Fibroblast of peridontal ligament (primary cell): ENCODE measurements around the gene TPX2.

ENCODE experiments used
- DNase-seq: peaks from one replicate; pipeline ENCODE4 v3.0.0-alpha.2; 2010; ENCODE audit errors: extremely low read depth

TPX2 gene

GRCh38 chr20:31760519-31761240, 21.6 kb downstream of the TPX2 start:
- peak; percentile 96 for DNase-seq

- DNase-seq: peak; percentile 62
Measured at GRCh38 chr20:31764641-31765305, 25.7 kb downstream of the TPX2 start.

- no peak for DNase-seq
Measured at GRCh38 chr20:31767805-31768204, 28.7 kb downstream of the TPX2 start.

GRCh38 chr20:31769681-31770080, 30.6 kb downstream of the TPX2 start:
- DNase-seq: no peak

- DNase-seq: peak; percentile 70
Measured at GRCh38 chr20:31770243-31770642, 31.2 kb downstream of the TPX2 start.

- no peak for DNase-seq
Measured at GRCh38 chr20:31774408-31774807, 35.3 kb downstream of the TPX2 start.

- no peak for DNase-seq
Measured at GRCh38 chr20:31780839-31781238, 41.7 kb downstream of the TPX2 start.

GRCh38 chr20:31781945-31782344, 42.9 kb downstream of the TPX2 start:
- DNase-seq: no peak

- no peak for DNase-seq
Measured at GRCh38 chr20:31784354-31785044, 45.4 kb downstream of the TPX2 start.

GRCh38 chr20:31785089-31785488, 46.0 kb downstream of the TPX2 start:
- DNase-seq: no peak

- peak; percentile 50 for DNase-seq
Measured at GRCh38 chr20:31788578-31788977, 49.5 kb downstream of the TPX2 start.

- no peak for DNase-seq
Measured at GRCh38 chr20:31790401-31790800, 51.3 kb downstream of the TPX2 start.

GRCh38 chr20:31797364-31797763, 58.3 kb downstream of the TPX2 start:
- no peak for DNase-seq

GRCh38 chr20:31801508-31801907, 62.4 kb downstream of the TPX2 start:
- DNase-seq: no peak

- no peak for DNase-seq
Measured at GRCh38 chr20:31803552-31804291, 64.6 kb downstream of the TPX2 start.

GRCh38 chr20:31806564-31807355, 67.7 kb downstream of the TPX2 start:
- DNase-seq: no peak

- peak; percentile 4 for DNase-seq
Measured at GRCh38 chr20:31808481-31808880, 69.4 kb downstream of the TPX2 start.

- DNase-seq: peak; percentile 32
Measured at GRCh38 chr20:31809661-31810060, 70.6 kb downstream of the TPX2 start.

- DNase-seq: no peak
Measured at GRCh38 chr20:31811198-31811597, 72.1 kb downstream of the TPX2 start.

- DNase-seq: peak; percentile 94
Measured at GRCh38 chr20:31811796-31812728, 73.0 kb downstream of the TPX2 start.
